Lower leg skin (tissue), 3 donors: Measurements from ENCODE around the gene GAN.

ENCODE experiments used
- POLR2A ChIP-seq, 2 donors: fragments of 450-650 bp; IDR thresholded peaks; one replicate each; pipeline ENCODE4 v1.6.1; 2016 to 2017; ENCODE audit warnings: antibody characterized with exemption in 2 of 2, mild to moderate bottlenecking in 1 of 2, moderate library complexity in 1 of 2
- TF ChIP-seq, protein P1 (sequence below), 3 donors: fragments of 450-650 bp; IDR thresholded peaks; one replicate each; pipeline ENCODE4 v1.5.1; 2016; ENCODE audit warnings: antibody characterized with exemption in 3 of 3, mild to moderate bottlenecking in 3 of 3, moderate library complexity in 2 of 3

- TF ChIP-seq POLR2A (IDR thresholded peaks at IDR 0.05): no peak
- TF ChIP-seq, protein P1, sequence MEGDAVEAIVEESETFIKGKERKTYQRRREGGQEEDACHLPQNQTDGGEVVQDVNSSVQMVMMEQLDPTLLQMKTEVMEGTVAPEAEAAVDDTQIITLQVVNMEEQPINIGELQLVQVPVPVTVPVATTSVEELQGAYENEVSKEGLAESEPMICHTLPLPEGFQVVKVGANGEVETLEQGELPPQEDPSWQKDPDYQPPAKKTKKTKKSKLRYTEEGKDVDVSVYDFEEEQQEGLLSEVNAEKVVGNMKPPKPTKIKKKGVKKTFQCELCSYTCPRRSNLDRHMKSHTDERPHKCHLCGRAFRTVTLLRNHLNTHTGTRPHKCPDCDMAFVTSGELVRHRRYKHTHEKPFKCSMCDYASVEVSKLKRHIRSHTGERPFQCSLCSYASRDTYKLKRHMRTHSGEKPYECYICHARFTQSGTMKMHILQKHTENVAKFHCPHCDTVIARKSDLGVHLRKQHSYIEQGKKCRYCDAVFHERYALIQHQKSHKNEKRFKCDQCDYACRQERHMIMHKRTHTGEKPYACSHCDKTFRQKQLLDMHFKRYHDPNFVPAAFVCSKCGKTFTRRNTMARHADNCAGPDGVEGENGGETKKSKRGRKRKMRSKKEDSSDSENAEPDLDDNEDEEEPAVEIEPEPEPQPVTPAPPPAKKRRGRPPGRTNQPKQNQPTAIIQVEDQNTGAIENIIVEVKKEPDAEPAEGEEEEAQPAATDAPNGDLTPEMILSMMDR (IDR thresholded peaks at IDR 0.05): no peak
Observed at GRCh38 chr16:81397879-81398520, 83.2 kb downstream of the GAN start.
